Stimulated activated CD8-positive, alpha-beta memory T cell treated with anti-CD3 and anti-CD28 coated beads, Interleukin-7, amount 100 ng/mL, for 4 hours (primary cell): ENCODE data around the gene ANGPTL2.
"Not testable (repeated sequence)": the region's sequence is repeated elsewhere in the genome, so short reads cannot be mapped to it uniquely, and the experiment has no call there.

ENCODE experiments used
- DNase-seq, 2 donors: peaks; one replicate each; pipeline ENCODE4 v3.0.0-alpha.2; 2020; ENCODE audit warnings: low read depth in 2 of 2

Gene ANGPTL2, protein sequence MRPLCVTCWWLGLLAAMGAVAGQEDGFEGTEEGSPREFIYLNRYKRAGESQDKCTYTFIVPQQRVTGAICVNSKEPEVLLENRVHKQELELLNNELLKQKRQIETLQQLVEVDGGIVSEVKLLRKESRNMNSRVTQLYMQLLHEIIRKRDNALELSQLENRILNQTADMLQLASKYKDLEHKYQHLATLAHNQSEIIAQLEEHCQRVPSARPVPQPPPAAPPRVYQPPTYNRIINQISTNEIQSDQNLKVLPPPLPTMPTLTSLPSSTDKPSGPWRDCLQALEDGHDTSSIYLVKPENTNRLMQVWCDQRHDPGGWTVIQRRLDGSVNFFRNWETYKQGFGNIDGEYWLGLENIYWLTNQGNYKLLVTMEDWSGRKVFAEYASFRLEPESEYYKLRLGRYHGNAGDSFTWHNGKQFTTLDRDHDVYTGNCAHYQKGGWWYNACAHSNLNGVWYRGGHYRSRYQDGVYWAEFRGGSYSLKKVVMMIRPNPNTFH

DNA sequence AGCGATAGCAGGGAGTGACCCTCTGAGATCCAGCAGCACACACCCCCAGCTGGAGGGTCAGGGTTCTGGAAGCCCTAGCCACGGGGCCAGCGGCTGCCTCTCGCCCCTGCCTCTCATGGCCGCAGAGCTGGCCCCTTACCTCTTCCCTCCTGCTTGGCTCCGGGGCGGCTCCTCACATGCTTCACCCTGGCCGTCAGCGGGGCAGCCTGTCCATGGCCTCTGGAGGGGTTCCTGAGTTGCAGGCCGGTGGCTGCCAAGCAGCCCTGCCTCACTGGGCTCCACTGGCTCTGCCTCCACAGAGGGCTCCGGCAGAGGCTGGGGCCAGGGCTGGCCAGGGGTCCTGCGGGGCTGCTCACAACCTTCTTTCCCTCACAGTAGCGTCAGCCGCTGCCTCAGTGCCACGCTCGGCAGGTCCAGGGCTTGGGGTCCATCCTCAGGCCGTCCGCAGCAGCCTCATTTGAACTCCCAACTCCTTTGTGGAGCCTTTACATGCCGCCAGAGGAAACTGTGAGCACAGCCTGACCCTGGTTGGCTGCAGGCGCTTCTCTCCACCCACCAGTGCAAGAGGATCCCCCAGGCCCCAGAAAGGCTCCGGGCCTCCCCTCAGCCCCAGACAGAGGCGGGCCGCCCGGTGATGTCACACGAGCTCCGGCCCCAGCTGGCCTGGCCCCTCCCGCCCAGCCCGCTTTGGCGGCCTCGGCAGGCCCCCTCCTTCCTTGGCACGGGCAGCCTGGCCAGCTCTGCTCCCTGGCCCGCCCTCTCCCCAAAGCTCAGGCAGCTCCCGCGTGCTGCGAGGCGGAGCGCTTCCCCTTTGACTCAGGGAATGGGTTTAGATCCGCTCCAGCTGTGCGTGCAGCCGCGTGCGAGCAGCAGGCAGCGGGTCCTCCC lies at the start of gene ANGPTL2:
Gene ANGPTL2 (minus strand): TSS at position 460 of the 888 bp plus-strand sequence. CDS start 13,904 bp downstream, outside the sequence.
- DNase-seq = no peak

GRCh38 chr9:127171348-127171747 lies 48.9 kb upstream of the ANGPTL2 start:
- DNase-seq = not testable (repeated sequence)

DNA sequence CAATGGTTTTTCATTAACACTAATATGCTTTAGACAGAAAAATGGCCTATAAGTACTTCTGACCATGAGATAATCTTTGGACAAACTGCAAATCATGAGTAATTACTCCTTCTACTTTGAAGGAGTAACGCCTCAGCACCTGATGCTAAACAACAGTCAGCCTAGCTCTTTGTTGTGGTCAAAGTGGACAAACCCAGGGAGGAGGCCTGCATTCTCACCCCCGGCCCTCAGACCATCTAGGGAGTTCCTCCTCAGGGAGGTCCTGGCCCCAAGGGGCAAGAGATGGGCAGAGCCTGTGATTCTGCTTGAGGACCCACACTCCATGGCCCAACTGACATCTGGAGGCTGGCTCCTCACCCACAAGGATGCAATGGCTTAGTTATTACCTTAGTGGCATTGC lies 48.2 kb upstream of the ANGPTL2 start:
- DNase-seq = no peak

GRCh38 chr9:127170103-127170502 lies 47.7 kb upstream of the ANGPTL2 start:
- no peak for DNase-seq

DNA sequence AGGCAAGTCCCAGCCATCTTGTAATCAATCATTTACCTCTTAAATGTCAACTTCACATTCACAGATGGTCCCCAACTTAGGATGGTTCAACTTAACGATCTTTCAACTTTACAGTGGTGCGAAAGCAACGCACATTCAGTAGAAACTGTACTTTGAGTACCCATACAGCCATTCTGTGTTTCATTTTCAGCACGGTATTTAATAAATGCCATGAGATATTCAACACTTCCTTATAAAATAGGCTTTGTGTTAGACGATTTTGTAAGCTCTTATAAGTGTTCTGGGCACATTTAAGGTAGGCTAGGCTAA lies 47.1 kb upstream of the ANGPTL2 start:
- DNase-seq = no peak

DNA sequence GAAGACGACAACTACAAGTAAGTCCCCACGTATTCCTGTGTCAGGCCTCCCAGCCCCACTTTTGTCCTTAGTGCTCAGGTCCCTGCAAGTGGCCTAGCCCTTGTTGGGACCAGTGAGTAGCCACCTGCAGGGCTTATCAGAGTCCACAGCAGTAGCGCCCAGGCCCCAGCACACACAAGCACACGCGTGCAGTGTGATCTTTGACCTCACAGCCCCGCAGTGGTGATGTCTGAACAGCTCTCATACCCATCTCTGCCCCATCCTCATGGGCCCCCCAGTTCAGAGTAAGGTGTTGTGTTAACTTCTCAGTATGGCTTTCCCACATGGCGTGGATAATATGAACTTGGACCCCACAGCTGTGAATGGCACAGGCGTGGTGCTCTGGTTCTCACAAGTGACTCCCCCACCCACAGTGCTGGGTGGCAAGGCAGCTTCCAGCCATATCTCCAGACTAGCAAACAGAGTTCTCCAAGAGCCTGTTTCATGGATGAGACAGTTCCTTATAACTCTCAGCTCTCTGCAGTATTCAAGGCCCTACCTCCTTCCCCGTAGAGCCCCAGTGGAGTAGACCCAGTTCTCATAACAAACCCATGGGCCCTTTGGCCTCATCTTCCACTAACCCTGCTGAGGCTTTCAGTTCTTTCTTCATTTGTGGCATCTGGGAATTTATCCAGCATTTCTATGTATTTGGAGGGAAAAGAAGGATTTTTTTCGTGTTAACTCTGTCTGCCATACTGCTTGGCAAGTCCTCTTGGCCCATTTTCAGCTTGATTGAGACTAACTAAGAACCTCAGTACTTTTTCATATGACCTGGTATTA lies 46.5 kb upstream of the ANGPTL2 start:
- DNase-seq = no peak

DNA sequence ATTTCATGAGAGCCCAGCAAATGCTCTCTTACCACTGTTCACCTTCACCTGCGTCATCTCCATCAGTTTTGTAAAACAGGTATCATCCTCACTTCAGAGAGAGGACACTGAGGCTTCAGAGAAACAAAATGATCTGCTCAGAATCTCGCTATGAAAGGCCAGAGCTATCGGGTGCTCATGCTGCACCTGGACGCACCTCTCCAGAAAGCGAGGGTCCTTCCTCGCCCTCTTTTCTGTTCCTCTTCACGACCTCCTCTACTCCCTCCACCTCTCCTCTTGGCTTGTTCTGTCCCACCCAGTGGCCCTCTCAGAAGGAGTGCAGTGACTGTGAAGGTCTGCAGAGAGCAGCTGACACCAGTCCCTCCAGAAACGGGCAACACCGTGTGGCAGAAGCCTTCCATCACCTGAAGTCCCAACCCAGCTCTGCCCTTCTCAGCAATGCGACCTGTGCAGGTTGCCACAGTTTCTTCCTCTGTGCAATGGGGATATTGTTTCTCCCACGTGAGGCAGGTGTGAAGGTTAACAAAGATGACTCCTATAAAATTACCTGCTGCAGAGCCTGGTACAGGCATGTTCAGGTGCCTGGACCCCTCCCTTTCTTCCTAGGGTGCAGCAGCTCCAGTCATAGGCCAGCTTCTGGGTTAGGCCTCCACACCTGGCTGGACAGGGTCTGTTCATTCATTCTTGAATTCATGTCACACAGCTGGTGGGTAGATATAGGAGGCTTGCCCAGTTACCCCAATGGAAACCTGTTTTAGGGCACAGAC lies 45.3 kb upstream of the ANGPTL2 start:
- DNase-seq = no peak

- no peak for DNase-seq
These were observed 44.5 kb upstream of the ANGPTL2 start for GRCh38 chr9:127166651-127167524.

GRCh38 chr9:127166111-127166510 lies 43.7 kb upstream of the ANGPTL2 start:
- DNase-seq = no peak

DNA sequence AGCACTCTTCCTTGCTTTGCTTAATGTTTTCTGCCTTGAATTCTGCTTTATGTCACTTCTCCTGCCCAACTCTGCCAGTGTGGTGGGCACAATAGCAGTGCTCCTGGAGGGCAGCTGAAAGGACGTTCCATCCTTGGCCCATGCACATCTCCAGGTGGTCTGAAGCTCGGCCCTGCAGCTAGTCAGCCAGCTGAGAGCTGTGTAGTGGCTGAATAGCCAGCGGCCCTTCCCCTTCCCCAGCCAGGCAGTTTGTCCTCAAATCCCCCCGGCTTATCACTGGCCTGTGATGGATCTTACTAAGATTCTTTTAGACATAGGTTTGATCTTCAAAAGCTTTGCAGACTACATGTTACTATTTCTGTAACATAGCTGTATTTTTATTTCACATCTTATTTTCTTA lies 42.7 kb upstream of the ANGPTL2 start:
- DNase-seq = no peak

DNA sequence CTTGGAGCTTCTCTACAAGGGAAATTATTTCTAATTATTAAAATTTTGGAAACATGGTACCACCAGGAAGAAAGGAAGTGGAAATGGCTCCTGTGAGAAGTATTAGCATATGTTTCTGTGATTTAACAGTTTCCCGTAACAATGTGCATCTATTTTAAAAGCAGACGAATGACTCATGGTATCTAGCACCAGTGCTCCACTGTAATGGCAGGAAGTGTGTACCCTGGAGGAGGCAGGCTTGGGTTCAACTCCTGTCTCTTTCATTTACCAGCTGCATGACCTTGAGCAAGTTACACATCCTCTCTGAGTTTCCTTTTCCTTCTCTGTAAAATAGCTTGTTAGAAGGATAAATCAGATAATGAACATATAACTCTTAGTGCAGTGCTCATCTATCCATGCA lies 41.0 kb upstream of the ANGPTL2 start:
- no peak for DNase-seq

DNA sequence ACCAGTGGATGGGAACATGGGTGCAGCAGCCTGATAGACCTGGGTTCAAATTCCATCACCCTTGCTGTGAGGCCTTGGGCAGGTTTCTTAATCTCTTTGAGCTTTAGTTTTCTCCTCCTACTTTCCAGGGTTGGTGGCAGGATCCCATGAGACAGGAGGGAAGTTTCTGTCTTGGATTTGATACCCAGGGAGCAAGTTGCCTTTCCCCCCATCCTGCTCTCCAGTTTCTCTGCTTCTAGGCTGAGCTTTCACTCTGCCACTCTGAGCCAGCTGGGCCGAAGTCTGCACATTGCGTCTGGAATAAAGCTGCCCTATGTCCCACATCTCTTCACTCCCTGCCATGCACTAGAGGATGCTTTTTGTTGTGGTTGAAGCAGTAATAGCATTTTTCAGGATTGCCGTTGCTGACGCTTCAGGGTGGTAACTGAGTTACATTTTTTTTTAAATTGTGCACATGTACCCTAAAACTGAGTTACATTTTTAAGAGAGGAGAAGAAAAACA lies 40.5 kb upstream of the ANGPTL2 start:
- DNase-seq = no peak

DNA sequence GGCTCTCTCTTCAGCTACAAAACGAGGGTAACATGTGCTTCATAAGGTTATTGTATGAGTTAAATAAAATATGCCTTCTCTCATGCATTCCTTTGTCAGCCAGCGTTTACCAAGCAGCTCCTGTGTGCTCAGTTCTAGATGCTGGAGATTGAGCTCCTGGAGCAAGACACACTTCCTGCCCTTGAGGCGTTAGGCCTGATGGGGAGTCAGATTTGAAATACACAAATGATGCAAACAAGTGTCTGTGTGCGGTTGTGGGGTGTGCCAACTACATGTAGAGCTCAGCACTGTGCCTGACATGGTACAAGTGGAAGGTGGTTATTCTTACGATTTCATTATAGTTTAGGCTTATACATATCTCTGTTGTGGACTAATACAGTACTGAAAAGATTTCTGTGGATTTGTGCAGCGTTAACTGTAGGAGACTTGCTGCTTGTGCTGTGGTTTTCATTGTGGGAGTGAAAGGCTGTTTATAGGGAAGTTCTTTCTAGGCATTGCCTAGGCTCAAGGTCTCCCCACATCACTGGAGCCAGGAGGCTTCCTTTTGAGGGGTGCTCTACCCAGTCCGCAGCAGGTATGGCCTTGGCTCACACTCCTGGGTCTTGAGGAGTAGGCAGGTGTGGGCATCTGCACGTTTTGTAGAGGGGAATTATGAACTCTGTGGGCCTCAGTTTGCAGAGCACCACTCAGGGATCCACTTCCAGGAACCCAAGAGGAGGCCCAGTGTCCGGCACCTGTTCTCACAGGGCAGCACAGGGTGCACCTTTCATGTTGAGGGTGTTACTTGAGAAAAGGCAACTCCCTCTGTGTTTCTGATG lies 39.8 kb upstream of the ANGPTL2 start:
- no peak for DNase-seq

GRCh38 chr9:127161081-127161624 lies 38.7 kb upstream of the ANGPTL2 start:
- DNase-seq = no peak

DNA sequence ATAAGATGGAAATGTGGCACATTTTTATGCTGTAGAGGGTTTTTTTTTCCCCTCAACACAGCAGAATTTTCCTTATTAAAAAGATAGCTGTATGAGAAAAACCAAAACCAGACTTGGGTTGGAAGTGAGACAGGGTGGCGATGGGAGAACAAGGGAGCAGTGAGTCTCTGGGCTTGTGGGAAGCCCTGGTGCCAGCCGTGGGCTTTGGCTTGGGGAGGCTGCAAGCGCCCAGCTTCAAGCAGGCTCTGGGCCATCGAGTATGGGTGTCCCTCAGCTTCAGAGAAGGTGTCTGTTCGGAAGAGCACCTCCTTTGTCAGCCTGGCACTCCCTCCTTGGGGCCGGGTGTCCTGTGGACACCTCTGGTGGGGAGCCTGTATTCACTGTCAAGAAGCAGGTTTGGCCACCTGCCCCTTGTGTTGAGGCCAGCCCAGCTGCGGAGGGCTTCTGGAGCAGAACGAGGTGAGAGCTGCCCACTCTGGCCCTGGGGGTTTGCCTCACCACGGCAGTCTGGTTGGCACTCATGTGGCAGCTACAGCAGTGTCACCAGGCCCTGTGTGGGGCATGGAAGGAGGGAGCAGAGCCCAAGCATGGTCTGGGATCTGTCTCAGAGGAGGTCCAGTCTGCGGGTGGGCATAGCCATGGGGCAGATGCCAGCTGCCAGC lies 37.6 kb upstream of the ANGPTL2 start:
- no peak for DNase-seq

DNA sequence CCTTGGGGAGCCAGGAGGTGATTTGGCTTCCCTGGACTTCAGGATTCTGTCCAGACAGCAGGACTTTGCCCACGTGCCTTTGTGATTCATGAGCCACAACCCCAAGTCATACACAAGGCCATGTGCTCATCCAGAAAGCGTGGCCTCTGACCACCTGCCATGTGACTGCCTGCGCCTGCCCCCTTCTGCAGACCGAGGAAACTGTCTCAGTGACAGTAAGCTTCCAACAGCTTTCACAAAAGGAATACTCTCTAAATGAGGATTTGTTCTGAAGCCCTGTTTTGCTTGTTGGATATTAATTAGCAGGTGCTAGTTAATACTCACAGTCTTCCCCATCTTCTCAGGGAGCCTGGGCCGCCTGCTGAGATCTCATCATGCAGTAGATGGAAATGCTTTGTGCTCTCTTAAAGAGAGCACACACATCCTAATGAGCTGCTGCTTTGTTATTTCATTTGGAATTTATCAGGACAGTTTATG lies 36.9 kb upstream of the ANGPTL2 start:
- no peak for DNase-seq

- no peak for DNase-seq
These were observed 36.4 kb upstream of the ANGPTL2 start for GRCh38 chr9:127158786-127159324.
